Choroid plexus epithelial cell (primary cell): ENCODE data around the gene STEAP1.

Experiments
- DNase-seq: peaks from one replicate; pipeline ENCODE4 v3.0.0-alpha.2; 2010; ENCODE audit warnings: low read depth
- H3K4me3 ChIP-seq: 2 replicates; pipeline ENCODE4 v1.5.1; 2011; ENCODE audit warnings: low read depth, mild to moderate bottlenecking, control low read depth, low read length, moderate library complexity
- TF ChIP-seq, protein P1 (sequence below): conservative IDR thresholded peaks from 2 replicates; pipeline ENCODE4 v1.5.1; 2011; ENCODE audit warnings: low read depth, mild to moderate bottlenecking, control low read depth, inconsistent platforms, low read length, moderate library complexity

Gene STEAP1

DNA sequence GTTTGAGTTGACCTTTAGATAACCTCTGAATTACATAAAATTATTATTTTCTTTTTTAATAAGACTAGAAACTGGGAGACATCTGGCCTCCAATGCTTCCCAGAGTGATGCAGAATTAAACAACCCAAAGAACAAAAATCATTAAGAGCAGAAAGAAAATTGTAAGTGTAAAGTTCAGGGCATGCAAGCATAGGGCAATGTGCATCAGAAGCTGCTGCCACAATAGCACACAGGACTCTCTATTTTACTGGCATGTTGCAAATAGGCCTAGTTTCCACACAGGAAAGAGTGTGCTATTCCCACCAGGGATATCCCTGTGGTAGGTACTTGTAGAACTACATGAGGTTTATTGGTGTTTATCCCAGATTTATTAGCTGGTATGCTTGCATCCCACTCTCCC lies 36.7 kb downstream of the STEAP1 start:
- TF ChIP-seq, protein P1, sequence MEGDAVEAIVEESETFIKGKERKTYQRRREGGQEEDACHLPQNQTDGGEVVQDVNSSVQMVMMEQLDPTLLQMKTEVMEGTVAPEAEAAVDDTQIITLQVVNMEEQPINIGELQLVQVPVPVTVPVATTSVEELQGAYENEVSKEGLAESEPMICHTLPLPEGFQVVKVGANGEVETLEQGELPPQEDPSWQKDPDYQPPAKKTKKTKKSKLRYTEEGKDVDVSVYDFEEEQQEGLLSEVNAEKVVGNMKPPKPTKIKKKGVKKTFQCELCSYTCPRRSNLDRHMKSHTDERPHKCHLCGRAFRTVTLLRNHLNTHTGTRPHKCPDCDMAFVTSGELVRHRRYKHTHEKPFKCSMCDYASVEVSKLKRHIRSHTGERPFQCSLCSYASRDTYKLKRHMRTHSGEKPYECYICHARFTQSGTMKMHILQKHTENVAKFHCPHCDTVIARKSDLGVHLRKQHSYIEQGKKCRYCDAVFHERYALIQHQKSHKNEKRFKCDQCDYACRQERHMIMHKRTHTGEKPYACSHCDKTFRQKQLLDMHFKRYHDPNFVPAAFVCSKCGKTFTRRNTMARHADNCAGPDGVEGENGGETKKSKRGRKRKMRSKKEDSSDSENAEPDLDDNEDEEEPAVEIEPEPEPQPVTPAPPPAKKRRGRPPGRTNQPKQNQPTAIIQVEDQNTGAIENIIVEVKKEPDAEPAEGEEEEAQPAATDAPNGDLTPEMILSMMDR, result no peak
- DNase-seq, result no peak
- H3K4me3 ChIP-seq, result no peak overlapping the region

DNA sequence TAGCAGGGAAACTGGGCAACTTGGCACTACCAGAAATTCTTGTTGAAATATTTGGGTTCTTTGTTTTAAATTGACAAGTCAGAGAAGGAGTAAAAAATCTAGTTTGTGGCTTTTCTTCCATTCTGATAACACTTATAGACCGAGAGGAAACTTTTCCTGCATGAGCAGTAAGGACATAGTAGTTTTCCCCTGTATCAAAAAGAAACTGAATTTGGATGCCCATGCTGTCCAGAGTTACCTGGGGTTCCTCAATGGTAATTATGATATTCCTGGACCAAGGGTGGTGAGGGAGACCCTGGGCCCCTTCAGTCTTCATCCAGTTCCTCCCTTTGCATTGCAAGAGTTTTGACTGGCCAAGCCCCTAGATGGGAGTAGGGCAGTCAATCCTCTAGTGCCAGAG lies 37.4 kb downstream of the STEAP1 start:
- TF ChIP-seq, protein P1, result no peak
- H3K4me3 ChIP-seq, result no peak overlapping the region

DNA sequence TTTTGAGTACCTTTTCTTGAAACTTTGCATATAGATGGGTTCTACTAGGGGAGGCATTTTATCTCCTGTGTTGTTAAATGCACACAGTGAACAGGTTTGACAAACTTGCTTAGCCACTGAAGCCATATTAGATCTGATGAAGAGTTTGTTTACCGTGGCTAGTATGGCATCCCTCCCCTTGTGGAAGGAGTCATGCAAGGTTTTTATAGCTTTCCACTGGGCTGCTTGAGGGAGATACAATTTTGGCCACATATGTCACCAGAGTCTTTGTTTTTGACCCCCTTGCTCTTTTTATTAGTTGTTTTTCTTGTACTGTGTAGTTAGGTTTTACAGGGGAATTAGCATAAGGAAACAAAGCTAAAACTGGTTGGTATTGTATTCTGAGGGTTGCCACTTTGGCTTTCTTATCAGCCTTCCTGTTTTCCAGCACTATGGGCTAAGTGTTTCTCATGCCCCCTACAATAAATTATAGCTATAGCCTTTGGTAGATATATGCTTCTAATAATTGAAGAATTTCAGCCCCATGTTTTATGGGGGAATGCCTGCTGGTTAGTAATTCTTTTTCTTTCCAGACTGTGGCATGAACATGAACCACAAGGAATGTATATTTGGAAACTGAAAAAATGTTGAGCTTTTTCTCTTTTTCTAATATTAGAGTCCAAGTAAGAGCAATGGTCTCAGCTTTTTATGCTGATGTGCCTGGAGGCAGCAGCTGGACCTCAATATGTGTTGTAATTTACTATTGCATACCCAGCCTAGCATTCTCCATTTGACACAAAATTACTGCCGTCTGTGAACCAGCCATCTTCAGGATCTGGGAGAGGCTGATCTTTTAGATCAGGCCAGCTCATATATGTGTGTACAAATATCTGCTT lies 38.8 kb downstream of the STEAP1 start:
- peak; percentile 26 for DNase-seq
- H3K4me3 ChIP-seq, result no peak overlapping the region
- TF ChIP-seq, protein P1, result no peak

More for the DNA sequence above, 37.4 kb downstream of the STEAP1 start:
- DNase-seq, result no peak

DNA sequence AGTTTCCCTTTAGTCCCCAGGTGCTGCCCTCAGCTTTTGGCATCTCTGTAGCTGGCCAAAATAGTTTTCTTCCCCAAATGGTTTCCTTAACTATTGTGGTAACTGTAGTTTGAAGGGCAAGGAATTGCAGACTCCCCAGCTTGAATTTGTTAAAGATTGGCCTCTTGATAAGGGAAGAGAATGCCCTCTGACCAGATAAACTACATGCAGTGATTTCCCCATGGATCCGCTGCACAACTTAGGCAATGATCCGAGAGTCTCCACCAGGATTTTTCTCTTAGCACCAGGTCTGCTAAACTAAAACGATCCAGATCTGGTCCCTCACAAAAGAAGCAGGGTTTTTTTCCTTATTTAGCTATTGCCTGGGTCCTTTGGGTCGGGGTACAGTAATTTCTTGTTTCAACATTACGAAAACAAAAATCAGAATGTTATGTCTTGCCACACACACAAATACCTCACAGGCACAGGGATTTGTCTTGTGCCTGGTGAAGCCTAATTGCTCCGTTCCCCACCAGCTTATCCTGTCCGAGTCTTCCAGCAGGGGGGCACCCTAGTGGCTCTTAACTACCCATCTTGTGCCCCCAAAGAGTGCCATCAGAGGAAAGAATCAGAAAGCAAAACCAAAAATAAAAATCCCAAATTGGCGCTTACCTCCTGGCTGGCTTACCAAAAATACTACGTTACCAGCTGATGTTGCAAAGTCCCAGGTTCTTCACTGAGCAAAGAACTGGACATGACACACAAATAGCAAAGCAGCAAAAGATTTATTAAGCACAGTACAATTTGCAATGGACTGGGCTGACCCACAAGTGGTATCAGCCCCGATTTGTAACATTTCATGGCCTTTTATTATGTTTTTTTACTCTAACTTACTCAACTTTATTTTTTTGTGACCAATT lies 40.9 kb downstream of the STEAP1 start:
- no peak for DNase-seq
- TF ChIP-seq, protein P1, result no peak
- no peak overlapping the region for H3K4me3 ChIP-seq

DNA sequence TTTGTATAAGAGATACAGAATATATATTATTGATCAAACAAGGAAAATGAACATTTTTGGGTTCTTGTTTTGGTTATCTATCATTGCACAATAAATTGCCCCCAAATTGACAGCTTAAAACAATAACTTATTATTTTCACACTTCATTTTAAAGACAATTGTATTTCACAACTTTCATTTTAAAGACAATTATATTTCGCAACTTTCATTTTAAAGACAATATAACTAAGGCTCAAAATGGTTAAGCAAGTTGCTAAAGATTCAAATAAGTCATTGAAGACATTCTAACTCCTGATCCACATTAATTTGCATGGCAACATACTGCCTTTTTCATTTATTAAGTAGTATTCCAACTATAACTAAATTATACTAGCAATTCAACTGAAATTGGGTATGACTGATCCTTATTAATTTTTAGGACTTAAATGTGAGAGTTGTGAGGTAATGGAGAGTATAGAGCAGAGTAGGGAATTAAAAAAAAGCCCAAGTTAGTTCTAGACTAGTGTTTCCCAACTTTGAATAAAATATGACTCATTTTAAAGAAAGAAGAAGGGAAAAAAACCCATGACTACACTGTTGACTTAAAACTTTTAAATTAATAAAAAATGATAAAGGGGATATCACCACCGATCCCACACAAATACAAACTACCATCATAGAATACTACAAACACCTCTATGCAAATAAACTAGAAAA lies 47.4 kb downstream of the STEAP1 start:
- TF ChIP-seq, protein P1, result no peak
- no peak overlapping the region for H3K4me3 ChIP-seq
- no peak for DNase-seq

DNA sequence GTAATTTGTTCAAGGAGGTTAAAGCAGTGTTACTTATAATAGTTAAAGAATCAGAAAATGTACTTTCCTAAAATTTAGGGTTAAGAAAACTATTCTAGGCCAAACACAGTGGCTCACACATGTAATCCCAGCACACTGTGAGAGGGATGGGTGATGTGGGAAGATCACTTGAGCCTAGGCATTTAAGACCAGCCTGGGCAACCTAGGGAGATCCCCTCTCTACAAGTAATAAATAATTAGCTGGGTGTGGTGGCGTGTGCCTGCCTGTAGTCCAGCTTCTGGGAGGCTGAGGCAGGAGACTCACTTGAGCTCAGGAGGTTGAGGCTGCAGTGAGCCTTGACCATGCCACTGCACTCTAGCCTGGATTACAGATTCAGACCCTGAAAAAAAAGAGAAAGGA lies 53.7 kb downstream of the STEAP1 start:
- H3K4me3 ChIP-seq, result no peak overlapping the region
- TF ChIP-seq, protein P1, result no peak
- no peak for DNase-seq
